Lower leg skin (tissue), 3 donors: ENCODE data around the gene CADPS2.

Source experiments
- POLR2A ChIP-seq, 2 donors: fragments of 450-650 bp; IDR thresholded peaks; one replicate each; pipeline ENCODE4 v1.6.1; 2016 to 2017; ENCODE audit warnings: antibody characterized with exemption in 2 of 2, mild to moderate bottlenecking in 1 of 2, moderate library complexity in 1 of 2
- TF ChIP-seq, protein P1 (sequence below), 3 donors: fragments of 450-650 bp; IDR thresholded peaks; one replicate each; pipeline ENCODE4 v1.5.1; 2016; ENCODE audit warnings: antibody characterized with exemption in 3 of 3, mild to moderate bottlenecking in 3 of 3, moderate library complexity in 2 of 3

DNA sequence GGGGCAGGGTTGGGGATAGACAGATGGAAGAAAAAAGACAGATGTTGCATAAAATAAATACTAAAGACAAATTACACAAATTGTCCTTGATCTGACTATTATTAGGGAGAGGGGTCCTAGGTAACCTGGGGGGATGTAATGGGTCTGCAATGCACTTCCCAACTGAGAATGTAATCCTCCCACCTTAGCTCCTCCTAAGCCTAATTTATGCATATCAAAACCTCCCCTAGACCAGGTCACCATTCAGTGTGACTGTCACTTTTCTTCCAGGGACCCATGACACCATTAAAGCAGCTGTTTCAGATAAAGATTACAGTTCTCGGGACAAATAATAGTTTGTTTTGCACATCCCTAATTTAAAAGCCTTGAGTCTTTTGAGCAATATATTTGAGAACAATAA, 447.8 kb downstream of the CADPS2 start:
- TF ChIP-seq, protein P1, sequence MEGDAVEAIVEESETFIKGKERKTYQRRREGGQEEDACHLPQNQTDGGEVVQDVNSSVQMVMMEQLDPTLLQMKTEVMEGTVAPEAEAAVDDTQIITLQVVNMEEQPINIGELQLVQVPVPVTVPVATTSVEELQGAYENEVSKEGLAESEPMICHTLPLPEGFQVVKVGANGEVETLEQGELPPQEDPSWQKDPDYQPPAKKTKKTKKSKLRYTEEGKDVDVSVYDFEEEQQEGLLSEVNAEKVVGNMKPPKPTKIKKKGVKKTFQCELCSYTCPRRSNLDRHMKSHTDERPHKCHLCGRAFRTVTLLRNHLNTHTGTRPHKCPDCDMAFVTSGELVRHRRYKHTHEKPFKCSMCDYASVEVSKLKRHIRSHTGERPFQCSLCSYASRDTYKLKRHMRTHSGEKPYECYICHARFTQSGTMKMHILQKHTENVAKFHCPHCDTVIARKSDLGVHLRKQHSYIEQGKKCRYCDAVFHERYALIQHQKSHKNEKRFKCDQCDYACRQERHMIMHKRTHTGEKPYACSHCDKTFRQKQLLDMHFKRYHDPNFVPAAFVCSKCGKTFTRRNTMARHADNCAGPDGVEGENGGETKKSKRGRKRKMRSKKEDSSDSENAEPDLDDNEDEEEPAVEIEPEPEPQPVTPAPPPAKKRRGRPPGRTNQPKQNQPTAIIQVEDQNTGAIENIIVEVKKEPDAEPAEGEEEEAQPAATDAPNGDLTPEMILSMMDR (IDR thresholded peaks at IDR 0.05) = no peak
- TF ChIP-seq POLR2A (IDR thresholded peaks at IDR 0.05) = no peak
